Measurements from ENCODE around the gene AFF1. TPM values are rescaled to one million over a fixed set of nuclear protein-coding genes. Genes with fewer than 3 reads are reported as not detected.
"Not testable (repeated sequence)": the region's sequence is repeated elsewhere in the genome, so short reads cannot be mapped to it uniquely, and the experiment has no call there.

AFF1 gene
- total RNA-seq, 1 experiment from 2014 or later = 4.5 TPM

- DNase-seq (ENCODE audit: low read depth) = no peak
Observed at GRCh38 chr4:86980230-86980629, 45.4 kb downstream of the AFF1 start.

- DNase-seq (ENCODE audit: low read depth) = no peak
Observed at GRCh38 chr4:86981789-86982188, 47.0 kb downstream of the AFF1 start.

GRCh38 chr4:86985852-86986251 lies 51.0 kb downstream of the AFF1 start:
- not testable (repeated sequence) for DNase-seq (ENCODE audit: low read depth)

GRCh38 chr4:86989658-86990057 lies 54.8 kb downstream of the AFF1 start:
- DNase-seq (ENCODE audit: low read depth) = not testable (repeated sequence)

- DNase-seq (ENCODE audit: low read depth) = no peak
Observed at GRCh38 chr4:86990510-86990909, 55.7 kb downstream of the AFF1 start.

- no peak for DNase-seq (ENCODE audit: low read depth)
Observed at GRCh38 chr4:86991994-86992393, 57.2 kb downstream of the AFF1 start.

- DNase-seq (ENCODE audit: low read depth) = no peak
Observed at GRCh38 chr4:86993909-86994681, 59.3 kb downstream of the AFF1 start.

GRCh38 chr4:86994686-86995085 lies 59.9 kb downstream of the AFF1 start:
- DNase-seq (ENCODE audit: low read depth) = no peak

GRCh38 chr4:86996510-86996909 lies 61.7 kb downstream of the AFF1 start:
- not testable (repeated sequence) for DNase-seq (ENCODE audit: low read depth)

- no peak for DNase-seq (ENCODE audit: low read depth)
Observed at GRCh38 chr4:86999136-86999643, 64.4 kb downstream of the AFF1 start.

GRCh38 chr4:87002682-87003043 lies 67.9 kb downstream of the AFF1 start:
- DNase-seq (ENCODE audit: low read depth) = no peak

- no peak for DNase-seq (ENCODE audit: low read depth)
Observed at GRCh38 chr4:87003266-87003665, 68.5 kb downstream of the AFF1 start.

GRCh38 chr4:87005369-87005689 lies 70.5 kb downstream of the AFF1 start:
- no peak for DNase-seq (ENCODE audit: low read depth)

GRCh38 chr4:87005690-87006425 lies 71.0 kb downstream of the AFF1 start:
- peak; percentile 14 for DNase-seq (ENCODE audit: low read depth)

- DNase-seq (ENCODE audit: low read depth) = no peak
Observed at GRCh38 chr4:87006426-87006675, 71.5 kb downstream of the AFF1 start.

- peak; percentile 86 for DNase-seq (ENCODE audit: low read depth)
Observed at GRCh38 chr4:87006676-87007527, 72.1 kb downstream of the AFF1 start.

- DNase-seq (ENCODE audit: low read depth) = peak; percentile 41
Observed at GRCh38 chr4:87007528-87008446, 73.0 kb downstream of the AFF1 start.

GRCh38 chr4:87009095-87009648 lies 74.4 kb downstream of the AFF1 start:
- DNase-seq (ENCODE audit: low read depth) = no peak

- no peak for DNase-seq (ENCODE audit: low read depth)
Observed at GRCh38 chr4:87010192-87010591, 75.4 kb downstream of the AFF1 start.

GRCh38 chr4:87011340-87012034 lies 76.7 kb downstream of the AFF1 start:
- peak; percentile 57 for DNase-seq (ENCODE audit: low read depth)
